HepG2 (cell line): ENCODE data around the gene SNPH. TPM values are rescaled to one million over a fixed set of nuclear protein-coding genes. Genes with fewer than 3 reads are reported as not detected.

ENCODE experiments used
- ATAC-seq: fragments of 200-7000 bp; cut with Tn5 transposase; 3 replicates; pipeline ENCODE4 v1.9.1; 2020; ENCODE audit warnings: mild to moderate bottlenecking, moderate library complexity
- BruUV-seq: library from RNA; stranded (reverse); fragments of 400-500 nt; replicated peaks from 2 replicates; lab custom pipeline; 2021; lab: Mats Ljungman, UMichigan
- CTCF ChIA-PET: fragments of 300-600 bp; formaldehyde crosslinking; extraction: SDS; loops from one replicate; lab custom pipeline; 2021; ENCODE audit warnings: low total read pairs, inconsistent platforms, low intra/inter-chr PET ratio; lab: Yijun Ruan, JAX
- POLR2A ChIA-PET: fragments of 350-600 bp; sonication (Branson Sonifier 250); formaldehyde crosslinking; loops from one replicate; lab custom pipeline; 2020; ENCODE audit warnings: antibody characterized with exemption, inconsistent platforms; lab: Yijun Ruan, JAX
- DNase-seq: peaks from one replicate; pipeline ENCODE4 v3.0.0-alpha.2; 2015; ENCODE audit warnings: low spot score
- FAIRE-seq: peaks from 3 replicates; lab custom pipeline; 2011; peaks lifted over from hg19 to GRCh38; lab: Jason Lieb, UNC
- H2AFZ ChIP-seq: one replicate; pipeline ENCODE4 v1.6.1; 2011; ENCODE audit warnings: low read length, inconsistent platforms
- H3K27ac ChIP-seq: fragments of 300-600 bp; 3 replicates; pipeline ENCODE4 v1.8.0; 2011; ENCODE audit warnings: mixed run types, mild to moderate bottlenecking, mixed read lengths, low read length, inconsistent platforms; ENCODE audit not compliant: insufficient read depth; ENCODE audit errors: extremely low read length
- H3K27me3 ChIP-seq, 2 experiments: fragments of 200-600 bp in 1 of 2; 2 replicates in 1 of 2; 3 replicates in 1 of 2; pipeline versions ENCODE4 v1.6.0 to v1.8.0; 2011; ENCODE audit warnings: low read length in 2 of 2, mild to moderate bottlenecking in 2 of 2, moderate library complexity in 2 of 2, inconsistent platforms in 1 of 2; ENCODE audit not compliant: insufficient read depth in 2 of 2, control insufficient read depth in 1 of 2
- H3K36me3 ChIP-seq, 2 experiments: fragments of 200-600 bp in 1 of 2; replicated peaks in 1 of 2; 2 replicates in 1 of 2; 3 replicates in 1 of 2; pipeline versions ENCODE4 v1.5.1 to v1.8.0; 2011; ENCODE audit warnings: low read length in 2 of 2, inconsistent platforms in 1 of 2; ENCODE audit not compliant: insufficient read depth in 2 of 2, control insufficient read depth in 1 of 2
- H3K4me1 ChIP-seq: 2 replicates; pipeline ENCODE4 v1.5.1; 2012; ENCODE audit warnings: low read length, inconsistent platforms; ENCODE audit not compliant: insufficient read depth
- H3K4me2 ChIP-seq: 2 replicates; pipeline ENCODE4 v1.6.0; 2011; ENCODE audit warnings: low read depth, low read length, inconsistent platforms
- H3K4me3 ChIP-seq, 3 experiments: fragments of 200-600 bp in 1 of 3; sonication (generic), shearing (Covaris generic) in 1 of 3; replicated peaks in 1 of 3; 2 replicates each; pipeline ENCODE4 v1.5.1; 2011 to 2016; ENCODE audit warnings: low read length in 3 of 3, inconsistent platforms in 2 of 3, low read depth in 2 of 3, mild to moderate bottlenecking in 2 of 3, control low read depth in 1 of 3, mixed read lengths in 1 of 3; ENCODE audit not compliant: insufficient read depth in 1 of 3
- H3K79me2 ChIP-seq: one replicate; pipeline ENCODE4 v1.6.1; 2011; ENCODE audit warnings: low read length, inconsistent platforms; ENCODE audit not compliant: insufficient read depth
- H3K9ac ChIP-seq: 2 replicates; pipeline ENCODE4 v1.6.0; 2011; ENCODE audit warnings: mild to moderate bottlenecking, low read depth, low read length, inconsistent platforms; ENCODE audit not compliant: insufficient read depth
- H3K9me3 ChIP-seq: 2 replicates; pipeline ENCODE4 v1.5.1; 2012; ENCODE audit warnings: mild to moderate bottlenecking, low read length
- H4K20me1 ChIP-seq: 2 replicates; pipeline ENCODE4 v1.6.0; 2011; ENCODE audit warnings: inconsistent platforms, mild to moderate bottlenecking, low read length, moderate library complexity; ENCODE audit not compliant: insufficient read depth
- ATF7 ChIP-seq, 2 experiments: fragments of 450-650 bp in 1 of 2; sonication (generic) in 1 of 2; formaldehyde crosslinking in 1 of 2; IDR thresholded peaks; 2 replicates each; pipeline versions ENCODE4 v1.4.0 to v1.6.1; 2016 to 2020; ENCODE audit warnings: antibody characterized with exemption in 1 of 2, mild to moderate bottlenecking in 1 of 2, missing genetic modification reagents in 1 of 2
- BORCS8-MEF2B ChIP-seq: sonication (generic); formaldehyde crosslinking; IDR thresholded peaks from 2 replicates; pipeline ENCODE4 v1.8.0; 2022; ENCODE audit warnings: mild to moderate bottlenecking, missing genetic modification reagents
- CAMTA2 ChIP-seq: sonication (generic); formaldehyde crosslinking; IDR thresholded peaks from 2 replicates; pipeline ENCODE4 v1.4.0; 2020; ENCODE audit warnings: mild to moderate bottlenecking, missing genetic modification reagents, borderline replicate concordance
- GABPB1 ChIP-seq: IDR thresholded peaks from 2 replicates; pipeline ENCODE4 v1.6.1; 2016; ENCODE audit warnings: mild to moderate bottlenecking, missing genetic modification reagents, moderate library complexity, missing compliant biosample characterization
- HOXA9 ChIP-seq: sonication (generic); formaldehyde crosslinking; IDR thresholded peaks from 2 replicates; pipeline ENCODE4 v1.8.1; 2022; ENCODE audit warnings: missing genetic modification reagents, mild to moderate bottlenecking, moderate library complexity, borderline replicate concordance
- IRX3 ChIP-seq: sonication (generic); formaldehyde crosslinking; IDR thresholded peaks from 2 replicates; pipeline ENCODE4 v1.8.1; 2023; ENCODE audit warnings: mild to moderate bottlenecking, low read depth, missing genetic modification reagents, borderline replicate concordance
- JUNB ChIP-seq: sonication (generic); formaldehyde crosslinking; IDR thresholded peaks from 2 replicates; pipeline ENCODE4 v1.8.0; 2022; ENCODE audit warnings: missing genetic modification reagents, mild to moderate bottlenecking, borderline replicate concordance
- MBD4 ChIP-seq: IDR thresholded peaks from 2 replicates; pipeline ENCODE4 v1.6.1; 2012; ENCODE audit warnings: low read length, inconsistent platforms, borderline replicate concordance
- NONO ChIP-seq, 2 experiments: fragments of 450-650 bp in 1 of 2; sonication (generic) in 1 of 2; formaldehyde crosslinking in 1 of 2; IDR thresholded peaks in 1 of 2; conservative IDR thresholded peaks in 1 of 2; 2 replicates each; pipeline versions ENCODE4 v1.6.1 to v1.8.0; 2017 to 2022; ENCODE audit warnings: mild to moderate bottlenecking in 1 of 2, missing genetic modification reagents in 1 of 2, moderate library complexity in 1 of 2
- POLR2A ChIP-seq, 2 experiments: IDR thresholded peaks; 2 replicates each; pipeline ENCODE4 v1.6.1; 2011; ENCODE audit warnings: low read depth in 2 of 2, low read length in 2 of 2, mild to moderate bottlenecking in 1 of 2, moderate library complexity in 1 of 2; ENCODE audit not compliant: insufficient read depth in 1 of 2
- REST ChIP-seq, 2 experiments: IDR thresholded peaks; 2 replicates each; pipeline ENCODE4 v1.6.1; 2011 to 2012; ENCODE audit warnings: low read length in 2 of 2, borderline replicate concordance in 1 of 2, low read depth in 1 of 2, mild to moderate bottlenecking in 1 of 2, moderate library complexity in 1 of 2
- SMAD9 ChIP-seq: sonication (generic); formaldehyde crosslinking; IDR thresholded peaks from 2 replicates; pipeline ENCODE4 v1.5.1; 2020; ENCODE audit warnings: mild to moderate bottlenecking, missing genetic modification reagents
- ZFP36L1 ChIP-seq: sonication (generic); formaldehyde crosslinking; IDR thresholded peaks from 2 replicates; pipeline ENCODE4 v1.8.0; 2022; ENCODE audit warnings: mild to moderate bottlenecking, missing genetic modification reagents, moderate library complexity
- ZNF138 ChIP-seq: sonication (generic); formaldehyde crosslinking; IDR thresholded peaks from 2 replicates; pipeline ENCODE4 v1.5.0; 2020; ENCODE audit warnings: mild to moderate bottlenecking, low read depth, missing genetic modification reagents
- ZNF331 ChIP-seq: sonication (generic); formaldehyde crosslinking; IDR thresholded peaks from 2 replicates; pipeline ENCODE4 v1.4.0; 2020; ENCODE audit warnings: missing genetic modification reagents
- ZNF564 ChIP-seq: sonication (generic); formaldehyde crosslinking; IDR thresholded peaks from 2 replicates; pipeline ENCODE4 v1.8.1; 2023; ENCODE audit warnings: mild to moderate bottlenecking, missing genetic modification reagents
- ZNF788 ChIP-seq: sonication (generic); formaldehyde crosslinking; IDR thresholded peaks from 2 replicates; pipeline ENCODE4 v1.5.0; 2020; ENCODE audit warnings: mild to moderate bottlenecking, missing genetic modification reagents, borderline replicate concordance
- WGBS: methylation state at CpG from one replicate; pipeline ENCODE4 v1.1.6; 2017; ENCODE audit warnings: low lambda C conversion rate; 5-methylcytosine and 5-hydroxymethylcytosine counted together
- in situ Hi-C: cut with HindIII; loops from 2 replicates; pipeline ENCODE4 v1.10.0; 2017; ENCODE audit warnings: low pct_unique_long_range_greater_than_20kb; ENCODE audit not compliant: extremely low pct_ligation_motif_present
- intact Hi-C: fragments of 100-400 bp; cut with micrococcal nuclease; formaldehyde crosslinking; loops from one replicate; pipeline ENCODE4 v1.10.0; 2022; ENCODE audit not compliant: unreplicated experiment
- polyA plus RNA-seq, 8 experiments: library from polyadenylated mRNA; depleted of rRNA in 3 of 8; stranded (reverse) in 7 of 8; unstranded in 1 of 8; fragments of >200 nt; fragmentation: Illumina TruSeq in 4 of 8; extraction: Trizol in 4 of 8; gene quantifications; 2 replicates each; pipeline versions ENCODE4 v1.2.1 to v1.2.3, GENCODE V29; 2011 to 2016; ENCODE audit warnings: low read depth in 4 of 8, missing spikeins in 1 of 8, mixed read lengths in 1 of 8; ENCODE audit not compliant: insufficient read depth in 1 of 8
- total RNA-seq, 5 experiments: library from RNA; depleted of rRNA; stranded (reverse); fragments of >200 nt; fragmentation: Illumina TruSeq; extraction: Trizol; gene quantifications; 2 replicates each; pipeline ENCODE4 v1.2.3, GENCODE V29; 2016; ENCODE audit warnings: low read depth in 1 of 5

The SNPH gene
- total and polyA plus RNA-seq, 2 of the 13 experiments (the other 11 are each of a cell fraction or from before 2014, with no cell fraction given): 0.09 TPM; not detected in 1

GRCh38 chr20:1333462-1334369 lies 67.6 kb downstream of the SNPH start (continued):
- TF ChIP-seq NONO (IDR thresholded peaks at IDR 0.05) (no peak), NONO (CRISPR knock-in tag; conservative IDR thresholded peaks at IDR 0.05) (0 out of 2 replicates have a peak, but pooled peaks have one; percentile 25), IRX3 (CRISPR knock-in tag) (peak; percentile 45; the same call in 1 of the 2 replicates), MBD4 (peak; percentile 28; the same call in 1 of the 2 replicates), JUNB (CRISPR knock-in tag) (0 out of 2 replicates have a peak, but pooled peaks have one; percentile 14), POLR2A (IDR thresholded peaks at IDR 0.05; ENCODE audit: insufficient read depth in 1 of 2, low read depth in 2 of 2, low read length in 2 of 2) (0 out of 4 replicates have a peak, but pooled peaks of 1 of the 2 experiments have one; percentile 27), ATF7 (IDR thresholded peaks at IDR 0.05) (peak; percentile 60), ATF7 (CRISPR knock-in tag; IDR thresholded peaks at IDR 0.05) (no peak)

- in situ Hi-C loops: no loop called here
- no TSS peak for BruUV-seq
- H3K4me1 ChIP-seq: peaks cover 33% of the 10 kb centered on the region
- no peaks in the 10 kb centered on the region for H3K9me3 ChIP-seq
- ChIA-PET CTCF (no interaction called here), POLR2A (interaction anchor here (3.3 kb wide), 1 partner anchor 9 kb away, joined by 35 read pairs; no protein-coding TSS in a partner anchor)
- H3K79me2 ChIP-seq: peaks cover 9% of the 10 kb centered on the region
- H2AFZ ChIP-seq: no peak overlapping the region
- peaks cover 3% of the 10 kb centered on the region; the same call in 1 of the 2 replicates for H4K20me1 ChIP-seq
- no peak overlapping the region for H3K9ac ChIP-seq
- FAIRE-seq (no peak), ATAC-seq (no peak), DNase-seq (no peak)
- intact Hi-C loops: no loop called here
- no peaks in the 10 kb centered on the region for H3K27me3 ChIP-seq
- no peak overlapping the region for H3K4me3 ChIP-seq
- WGBS: 88% methylated on average over 4 of the region's 4 CpGs
- no peak overlapping the region for H3K27ac ChIP-seq
- H3K4me2 ChIP-seq: no peak overlapping the region
- H3K36me3 ChIP-seq: peaks cover 5 to 13% of the 10 kb centered on the region in 2 experiments; a peak in 3 of 5 replicates
- TF ChIP-seq SMAD9 (CRISPR knock-in tag): no peak
- TF ChIP-seq ZNF331 (CRISPR knock-in tag): peak; percentile 83; the same call in 1 of the 2 replicates
- TF ChIP-seq ZNF138 (CRISPR knock-in tag): no peak
- no peak for TF ChIP-seq ZFP36L1 (CRISPR knock-in tag)
- no peak for TF ChIP-seq HOXA9
- peak; percentile 0; the same call in 1 of the 2 replicates for TF ChIP-seq ZNF564
- no peak for TF ChIP-seq GABPB1 (CRISPR knock-in tag)
- 0 out of 2 replicates have a peak, but pooled peaks have one; percentile 15 for TF ChIP-seq ZNF788 (CRISPR knock-in tag)
- TF ChIP-seq REST (IDR thresholded peaks at IDR 0.05; ENCODE audit: borderline replicate concordance in 1 of 2, low read depth in 1 of 2, low read length in 2 of 2): no peak
- TF ChIP-seq CAMTA2 (CRISPR knock-in tag): no peak
- no peak for TF ChIP-seq BORCS8-MEF2B (CRISPR knock-in tag)
Measured at GRCh38 chr20:1334370-1334731, 68.3 kb downstream of the SNPH start.
